Smooth muscle cell (in vitro differentiated cells): Measurements from ENCODE around the gene ADAM12. TPM values are rescaled to one million over a fixed set of nuclear protein-coding genes. Genes with fewer than 3 reads are reported as not detected.

Source experiments
- DNase-seq: peaks from one replicate; lab custom pipeline; 2025; ENCODE audit not compliant: unreplicated experiment; lab: John Stamatoyannopoulos, UW
- H2AFZ ChIP-seq: fragments of 200-600 bp; sonication (generic); 2 replicates; pipeline ENCODE4 v1.6.0; 2016; ENCODE audit warnings: antibody characterized with exemption, low read depth, mild to moderate bottlenecking
- H3F3A ChIP-seq: fragments of 200-600 bp; sonication (generic); 2 replicates; pipeline ENCODE4 v1.6.0; 2017; ENCODE audit warnings: antibody characterized with exemption, low read depth
- H3K27ac ChIP-seq: fragments of 200-600 bp; sonication (generic); 2 replicates; pipeline ENCODE4 v1.5.1; 2016; ENCODE audit warnings: low read depth, mild to moderate bottlenecking
- H3K27me3 ChIP-seq: fragments of 200-600 bp; sonication (generic); 2 replicates; pipeline ENCODE4 v1.6.1; 2016; ENCODE audit warnings: low read depth, mild to moderate bottlenecking
- H3K36me3 ChIP-seq: fragments of 200-600 bp; sonication (generic); 2 replicates; pipeline ENCODE4 v1.5.1; 2016; ENCODE audit warnings: low read depth
- H3K4me1 ChIP-seq: fragments of 200-600 bp; sonication (generic); 2 replicates; pipeline ENCODE4 v1.5.1; 2016; ENCODE audit warnings: low read depth
- H3K4me2 ChIP-seq: fragments of 200-600 bp; sonication (generic); 2 replicates; pipeline ENCODE4 v1.6.0; 2016; ENCODE audit warnings: mild to moderate bottlenecking
- H3K4me3 ChIP-seq: fragments of 200-600 bp; sonication (generic); 2 replicates; pipeline ENCODE4 v1.5.1; 2016; ENCODE audit warnings: mild to moderate bottlenecking
- H3K79me2 ChIP-seq: fragments of 200-600 bp; sonication (generic); 2 replicates; pipeline ENCODE4 v1.6.0; 2016; ENCODE audit warnings: low read depth, mild to moderate bottlenecking
- H3K9ac ChIP-seq: fragments of 200-600 bp; sonication (generic); 2 replicates; pipeline ENCODE4 v1.6.0; 2016; ENCODE audit warnings: low read depth
- H3K9me3 ChIP-seq: fragments of 200-600 bp; sonication (generic); replicated peaks from 2 replicates; pipeline ENCODE4 v1.5.1; 2016; ENCODE audit warnings: low read depth
- H4K20me1 ChIP-seq: fragments of 200-600 bp; sonication (generic); 2 replicates; pipeline ENCODE4 v1.6.0; 2016; ENCODE audit warnings: low read depth
- CTCF ChIP-seq: fragments of 200-600 bp; sonication (generic); IDR thresholded peaks from 2 replicates; pipeline ENCODE4 v1.5.1; 2017; ENCODE audit warnings: borderline replicate concordance, mild to moderate bottlenecking, antibody characterized with exemption; ENCODE audit not compliant: insufficient read depth, poor library complexity, severe bottlenecking
- WGBS: methylation state at CpG from one replicate; pipeline ENCODE4 v1.1.7; 2016; ENCODE audit warnings: low lambda C conversion rate; 5-methylcytosine and 5-hydroxymethylcytosine counted together
- polyA plus RNA-seq: library from polyadenylated mRNA; unstranded; fragments of >200 nt; fragmentation: Nextera tagmentation; extraction: Ambion mirVana; gene quantifications from 2 replicates; pipeline ENCODE4 v1.2.1, GENCODE V29; 2016
- total RNA-seq: library from RNA; depleted of rRNA; stranded (reverse); fragments of >200 nt; gene quantifications from 2 replicates; pipeline ENCODE4 v1.2.3, GENCODE V29; 2014

The ADAM12 gene
- total and polyA plus RNA-seq, 2 experiments from 2014 or later, result 40.0 to 54.3 TPM

- peaks cover 10% of the 10 kb centered on the region for H3K4me1 ChIP-seq
- TF ChIP-seq CTCF, result no peak
- H3K36me3 ChIP-seq, result no peaks in the 10 kb centered on the region
- H3K79me2 ChIP-seq, result no peaks in the 10 kb centered on the region
- no peak overlapping the region for H2AFZ ChIP-seq
- peaks cover 34% of the 10 kb centered on the region for H3F3A ChIP-seq
- DNase-seq, result no peak
- WGBS, result 35% methylated on average over 11 of the region's 11 CpGs
- H3K9ac ChIP-seq, result peak overlapping the region; percentile 95
- H3K4me3 ChIP-seq, result no peak overlapping the region
- no peaks in the 10 kb centered on the region for H3K27me3 ChIP-seq
- H4K20me1 ChIP-seq, result no peaks in the 10 kb centered on the region
- H3K27ac ChIP-seq, result peak overlapping the region; percentile 99
- H3K9me3 ChIP-seq, result no peaks in the 10 kb centered on the region
- H3K4me2 ChIP-seq, result peak overlapping the region; percentile 61
Measured at GRCh38 chr10:126060261-126060931, 327.9 kb downstream of the ADAM12 start.

GRCh38 chr10:126059076-126059826 is 329.0 kb downstream of the ADAM12 start:
- Histone ChIP-seq H3K4me3 (no peak overlapping the region), H2AFZ (no peak overlapping the region), H3K27me3 (no peaks in the 10 kb centered on the region), H3K79me2 (no peaks in the 10 kb centered on the region), H3K4me1 (peaks cover 10% of the 10 kb centered on the region), H3K4me2 (peak overlapping the region; percentile 61), H3K9me3 (no peaks in the 10 kb centered on the region), H3K36me3 (no peaks in the 10 kb centered on the region), H3F3A (peaks cover 34% of the 10 kb centered on the region), H3K9ac (peak overlapping the region; percentile 95), H4K20me1 (no peaks in the 10 kb centered on the region), H3K27ac (peak overlapping the region; percentile 99)
- whole genome bisulfite sequencing, result 20% methylated on average over 4 of the region's 4 CpGs
- TF ChIP-seq CTCF, result no peak
- no peak for DNase-seq

- no peak overlapping the region for H2AFZ ChIP-seq
- H3K4me2 ChIP-seq, result peak overlapping the region; percentile 44
- 13% methylated on average over 9 of the region's 9 CpGs for WGBS
Measured at GRCh38 chr10:126058507-126058906, 329.8 kb downstream of the ADAM12 start.

More at GRCh38 chr10:126058507-126058906, 329.8 kb downstream of the ADAM12 start:
- H3K36me3 ChIP-seq, result no peaks in the 10 kb centered on the region
- H3K79me2 ChIP-seq, result no peaks in the 10 kb centered on the region
- H3K4me3 ChIP-seq, result no peak overlapping the region
- H3K27me3 ChIP-seq, result no peaks in the 10 kb centered on the region
- no peak for TF ChIP-seq CTCF
- H3K9ac ChIP-seq, result peak overlapping the region; percentile 88
- peak overlapping the region; percentile 99 for H3K27ac ChIP-seq
- no peaks in the 10 kb centered on the region for H4K20me1 ChIP-seq
- H3F3A ChIP-seq, result peaks cover 28% of the 10 kb centered on the region
- DNase-seq, result no peak
- no peaks in the 10 kb centered on the region for H3K9me3 ChIP-seq
- H3K4me1 ChIP-seq, result peaks cover 10% of the 10 kb centered on the region
